GM18907 (cell line): Measurements from ENCODE around the gene IL26.

Source experiments
- ATAC-seq: cut with Tn5 transposase; IDR thresholded peaks from one replicate; pipeline ENCODE4 v1.9.1; 2021; ENCODE audit warnings: mild to moderate bottlenecking, moderate library complexity; ENCODE audit not compliant: unreplicated experiment

IL26 gene, protein sequence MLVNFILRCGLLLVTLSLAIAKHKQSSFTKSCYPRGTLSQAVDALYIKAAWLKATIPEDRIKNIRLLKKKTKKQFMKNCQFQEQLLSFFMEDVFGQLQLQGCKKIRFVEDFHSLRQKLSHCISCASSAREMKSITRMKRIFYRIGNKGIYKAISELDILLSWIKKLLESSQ

DNA sequence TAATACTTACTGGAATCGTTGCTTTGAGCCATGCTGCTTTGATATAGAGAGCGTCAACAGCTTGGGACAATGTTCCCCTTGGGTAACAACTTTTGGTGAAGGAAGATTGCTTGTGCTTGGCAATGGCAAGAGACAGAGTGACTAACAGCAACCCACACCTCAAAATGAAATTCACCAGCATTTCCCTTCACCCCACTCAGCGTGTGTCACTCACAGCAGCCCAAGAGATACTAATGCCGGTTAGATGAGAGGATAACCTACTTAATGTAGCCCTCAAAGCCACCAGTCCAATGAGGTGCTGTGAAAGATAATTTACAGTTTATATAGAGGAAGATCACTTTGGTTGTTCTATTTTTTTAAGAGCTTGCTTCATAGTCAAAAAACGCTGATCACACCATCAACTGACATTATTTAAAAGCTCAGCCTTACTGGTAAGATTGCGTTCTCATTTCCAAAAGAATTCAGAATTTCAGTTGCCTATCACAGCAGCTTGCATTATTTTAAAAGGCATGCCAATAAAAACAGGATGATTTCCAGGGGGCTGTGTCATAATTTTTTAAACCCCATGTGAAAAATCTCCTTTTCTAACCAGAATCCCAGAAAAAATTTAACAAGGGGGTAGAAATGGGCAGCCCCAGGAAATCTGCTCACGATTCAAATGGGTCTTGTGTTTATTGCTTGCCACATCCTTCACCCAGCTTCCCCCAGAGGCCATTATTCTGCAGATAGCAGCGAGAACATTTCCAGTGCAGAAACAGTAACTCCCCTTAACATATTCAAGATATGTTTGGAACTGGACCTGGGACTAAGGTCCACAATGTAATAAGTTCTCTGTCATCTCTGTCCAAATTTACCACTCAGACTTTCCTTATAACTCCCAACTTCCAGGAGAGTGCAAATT is at the start of gene IL26:
TSS of gene IL26 (minus strand) at position 235 of the 901 bp plus-strand sequence. CDS start at position 181, 54 bp downstream.
- no peak for ATAC-seq

DNA sequence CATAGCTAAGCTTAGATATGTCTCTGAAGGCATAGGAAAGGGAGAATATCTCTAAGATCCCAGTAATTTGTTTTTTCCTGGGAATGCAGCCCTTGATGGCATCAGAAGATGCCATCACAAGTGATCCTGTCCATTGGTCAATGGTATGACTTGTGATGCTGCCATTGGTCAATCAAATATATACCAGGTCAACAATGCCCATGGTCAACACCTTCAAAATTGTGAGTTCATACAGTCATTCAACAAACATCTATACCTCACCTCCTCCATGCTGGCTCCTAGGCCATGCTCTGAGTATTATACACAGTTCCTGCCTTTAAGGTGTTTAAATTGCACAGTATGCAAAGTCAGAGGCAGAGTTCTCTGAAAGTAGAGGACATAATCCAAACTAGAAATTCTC is 47.1 kb upstream of the IL26 start:
- no peak for ATAC-seq

DNA sequence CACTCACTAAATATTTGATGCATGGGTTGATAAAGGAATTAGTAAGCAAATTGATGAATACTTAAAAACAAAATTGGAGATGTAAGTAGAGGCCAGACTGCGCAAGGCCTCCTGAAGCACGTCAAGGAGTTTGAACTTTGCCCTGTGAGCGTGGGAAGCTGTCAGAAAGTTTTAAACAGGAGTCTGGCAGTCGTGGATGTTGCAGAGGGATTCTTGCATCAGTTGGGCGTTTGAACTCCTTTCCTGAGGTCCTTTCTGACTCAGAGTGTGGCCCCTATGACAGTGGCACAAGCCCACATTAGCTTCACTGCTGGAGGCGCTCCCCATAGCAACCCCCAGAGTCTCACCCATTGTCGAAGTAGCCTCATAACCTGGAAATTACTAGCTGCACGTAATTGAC is 45.7 kb upstream of the IL26 start:
- no peak for ATAC-seq

DNA sequence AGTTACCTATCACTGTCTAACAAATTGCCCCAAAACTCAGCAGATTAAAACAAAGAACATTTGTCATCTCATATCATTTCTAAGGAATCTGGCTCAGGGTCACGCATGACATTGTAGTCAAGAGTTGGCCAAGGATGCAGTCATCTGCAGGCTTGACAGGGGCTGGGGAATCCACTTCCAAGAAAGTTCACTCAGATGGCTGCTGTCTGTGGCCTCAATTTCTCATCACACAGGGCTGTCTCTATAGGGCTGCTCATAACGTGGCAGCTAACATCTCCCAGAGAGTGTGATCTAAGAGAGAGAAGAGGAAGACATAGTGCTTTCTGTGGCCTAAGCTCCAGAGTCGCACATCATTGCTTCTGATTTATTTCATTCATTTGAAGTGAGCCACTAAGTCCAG is 44.7 kb upstream of the IL26 start:
- ATAC-seq = no peak

DNA sequence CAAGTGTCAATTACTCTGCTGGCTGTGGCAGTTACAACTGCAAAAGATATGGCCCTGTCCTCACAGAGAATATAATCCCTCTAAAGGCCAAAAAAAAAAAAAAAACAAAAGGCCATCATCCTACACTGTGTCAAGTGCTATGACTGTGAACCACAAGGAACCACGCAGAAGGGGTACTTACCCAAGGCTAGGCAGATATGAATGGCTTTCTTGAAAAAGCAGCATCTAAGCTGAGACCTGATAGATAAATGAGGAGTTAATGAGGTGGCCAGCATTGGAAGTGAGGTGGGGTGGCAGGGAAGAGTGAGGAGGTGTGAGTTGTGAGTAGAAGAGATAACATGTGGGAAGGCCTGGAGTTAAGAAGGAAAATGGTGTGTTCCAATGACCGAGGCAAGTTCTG is 44.2 kb upstream of the IL26 start:
- no peak for ATAC-seq

DNA sequence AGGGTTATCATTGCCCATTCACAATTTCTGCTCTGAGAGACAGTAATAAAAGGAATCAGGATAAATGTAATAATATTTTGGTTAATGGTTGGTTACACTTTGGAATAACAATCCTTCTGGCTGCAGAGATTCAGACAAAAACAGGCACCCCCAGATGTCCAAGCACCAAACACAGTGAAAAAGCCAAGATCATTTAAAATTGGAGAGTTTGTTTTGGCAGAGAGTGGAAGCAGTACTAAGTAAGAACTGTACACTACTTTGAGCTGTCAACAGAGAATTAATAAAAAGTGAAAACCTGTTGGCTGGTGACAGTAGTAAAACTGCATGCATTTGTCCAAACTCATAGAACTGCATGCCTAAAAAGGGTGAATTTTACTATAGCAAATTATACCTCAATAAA is 43.4 kb upstream of the IL26 start:
- no peak for ATAC-seq

DNA sequence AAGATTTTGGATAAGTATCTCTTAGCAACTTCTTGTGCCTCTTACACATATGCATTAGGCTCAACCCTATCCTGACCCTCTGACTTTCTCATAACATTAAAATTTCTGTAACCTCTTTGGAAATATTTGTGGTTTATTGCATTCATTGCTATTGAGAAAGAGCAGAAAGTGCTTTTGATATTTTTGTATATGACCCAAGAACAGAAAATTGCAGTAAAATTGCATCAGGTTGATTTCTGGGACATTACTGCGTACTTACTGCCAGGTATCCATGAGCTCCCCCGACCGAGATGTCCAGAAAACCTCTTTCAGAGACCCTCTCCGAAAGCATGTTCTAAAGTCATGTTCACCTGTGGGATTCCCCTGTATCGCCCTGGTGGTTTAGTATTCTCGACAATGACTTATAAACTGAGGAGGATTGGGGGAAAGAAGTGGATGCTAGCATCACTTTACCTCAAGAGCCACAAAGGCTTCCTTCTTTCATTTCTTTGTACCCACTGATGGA is 42.3 kb upstream of the IL26 start:
- no peak for ATAC-seq

DNA sequence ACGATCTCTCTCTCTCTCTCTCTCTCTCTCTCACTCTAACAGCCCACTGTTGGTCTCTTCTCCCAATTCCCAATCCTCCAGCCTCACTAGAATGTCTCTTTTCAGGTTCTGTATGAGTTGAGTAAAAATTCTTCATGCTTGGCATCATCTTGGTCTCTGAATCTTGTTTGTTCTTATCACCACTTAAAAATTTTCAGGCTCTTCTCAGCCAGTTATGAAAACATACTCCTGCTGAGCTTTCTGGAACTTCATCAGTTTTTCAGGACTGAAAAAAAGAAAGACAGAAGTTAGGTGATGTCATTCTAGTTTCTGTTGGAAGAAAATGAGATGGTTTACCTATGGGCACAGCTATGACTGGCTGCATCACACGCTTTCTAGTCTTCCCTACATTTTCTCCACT is 39.2 kb upstream of the IL26 start:
- no peak for ATAC-seq

DNA sequence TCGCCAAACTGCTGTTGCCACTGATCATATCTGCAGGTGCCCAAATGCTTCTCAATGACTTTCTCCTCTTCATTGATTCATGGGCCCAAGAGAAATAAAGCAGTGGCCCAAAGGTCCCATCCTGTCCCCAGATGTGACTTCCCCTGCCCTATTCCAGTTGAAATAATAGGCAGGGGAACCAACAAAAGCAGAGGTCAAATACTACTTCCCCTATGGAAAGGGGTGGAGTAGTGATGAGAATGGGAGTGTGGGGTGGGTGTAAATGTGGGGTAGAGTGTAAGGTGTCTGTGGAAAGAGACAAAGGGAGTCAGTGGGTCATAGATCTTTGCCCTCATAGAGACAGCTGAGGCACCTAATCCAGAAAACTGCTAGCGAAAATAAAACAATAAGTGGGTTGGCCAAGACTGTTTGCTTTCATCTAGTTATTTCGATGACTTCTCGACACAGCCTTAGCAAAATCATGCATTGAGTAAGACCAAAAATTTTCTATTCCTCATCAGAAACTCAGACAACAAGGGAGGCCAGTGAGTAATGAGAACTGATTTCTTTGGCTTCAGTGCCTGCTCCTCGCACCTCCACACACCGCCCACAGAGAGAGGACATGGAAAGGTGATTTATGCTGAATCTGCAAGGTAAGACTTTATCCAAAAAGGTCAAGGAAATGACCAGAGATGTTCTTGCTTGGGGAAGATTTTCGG is 38.7 kb upstream of the IL26 start:
- ATAC-seq = no peak

DNA sequence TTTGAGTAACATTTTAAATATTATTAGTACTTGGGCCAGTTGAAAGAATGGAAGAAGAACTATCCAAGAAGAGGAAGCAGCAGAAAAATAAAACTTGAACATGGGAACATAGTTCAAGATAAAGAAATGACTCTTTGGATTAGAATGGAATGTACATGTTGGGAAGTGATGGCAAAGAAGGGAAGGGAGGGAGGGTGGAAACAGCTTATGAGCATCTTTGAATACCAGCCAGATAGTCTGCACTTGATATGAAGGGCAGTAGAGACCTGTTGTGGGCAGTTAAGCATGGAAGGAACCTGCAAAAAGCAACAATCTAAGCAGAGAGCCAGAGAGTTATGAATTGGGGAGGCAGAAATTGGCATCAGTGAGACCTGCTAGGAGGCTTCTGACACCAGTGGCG is 37.8 kb upstream of the IL26 start:
- no peak for ATAC-seq

DNA sequence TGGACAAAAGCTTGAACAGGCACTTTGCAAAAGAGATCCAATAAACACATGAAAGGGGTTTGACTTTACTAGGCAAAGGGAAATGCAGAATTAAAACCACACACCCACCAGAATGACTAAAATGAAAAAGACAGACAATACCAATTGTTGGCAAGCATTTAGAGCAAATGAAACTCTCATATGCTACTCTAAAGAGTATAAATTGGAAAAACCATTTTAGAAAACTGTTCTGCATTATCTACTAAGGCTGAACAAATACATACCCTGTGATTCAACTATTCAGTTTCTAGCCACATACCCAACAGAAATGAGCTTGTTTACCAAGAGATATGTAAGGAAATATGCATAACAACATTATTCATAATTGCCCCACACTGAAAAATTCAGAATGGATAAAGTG is 36.3 kb upstream of the IL26 start:
- no peak for ATAC-seq

DNA sequence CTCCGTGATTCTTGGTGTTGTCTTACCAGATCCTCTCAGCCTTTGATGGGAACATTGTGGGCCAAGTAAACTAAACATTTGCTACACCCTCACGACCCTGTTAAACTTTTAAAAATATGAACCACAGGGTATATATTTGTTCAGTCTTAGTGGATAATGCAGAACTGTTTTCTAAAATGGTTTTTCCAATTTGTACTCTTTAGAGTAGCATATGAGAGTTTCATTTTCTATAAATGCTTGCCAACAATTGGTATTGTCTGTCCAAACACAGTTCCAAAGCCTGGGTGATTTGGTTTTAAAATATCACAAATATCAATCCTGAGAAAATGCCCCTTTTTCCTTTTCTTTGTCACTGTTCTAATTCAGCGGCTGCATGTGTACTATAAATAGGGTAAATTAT is 34.5 kb upstream of the IL26 start:
- ATAC-seq = no peak

DNA sequence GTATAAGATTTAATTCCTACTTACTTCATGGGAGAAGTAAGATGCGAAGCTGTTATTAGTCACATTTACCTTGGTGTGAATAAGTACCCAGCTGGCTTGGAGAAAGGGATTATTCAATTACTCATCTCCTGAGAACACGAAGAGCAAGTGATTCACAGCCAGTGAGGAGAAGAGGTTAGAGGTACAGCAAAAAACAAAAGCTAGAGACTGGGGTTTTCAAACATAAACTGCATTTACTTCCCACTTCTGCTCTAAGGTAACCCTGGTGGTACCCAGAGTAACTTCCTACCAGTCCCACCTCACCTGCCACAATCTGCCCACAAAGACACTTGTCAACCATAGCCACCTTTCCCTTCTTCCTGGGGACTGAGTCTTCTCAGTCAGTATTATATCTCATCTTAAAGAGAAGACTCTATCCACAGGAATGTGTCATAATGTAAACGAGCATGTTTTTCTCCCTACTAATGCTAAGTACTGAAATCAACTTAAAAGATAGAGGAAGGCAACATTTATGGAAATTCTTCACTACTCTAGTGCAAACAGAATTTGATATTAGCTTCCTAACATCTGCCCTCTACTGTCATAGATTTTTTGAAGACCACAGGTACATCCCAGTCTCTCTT is 33.8 kb upstream of the IL26 start:
- no peak for ATAC-seq

DNA sequence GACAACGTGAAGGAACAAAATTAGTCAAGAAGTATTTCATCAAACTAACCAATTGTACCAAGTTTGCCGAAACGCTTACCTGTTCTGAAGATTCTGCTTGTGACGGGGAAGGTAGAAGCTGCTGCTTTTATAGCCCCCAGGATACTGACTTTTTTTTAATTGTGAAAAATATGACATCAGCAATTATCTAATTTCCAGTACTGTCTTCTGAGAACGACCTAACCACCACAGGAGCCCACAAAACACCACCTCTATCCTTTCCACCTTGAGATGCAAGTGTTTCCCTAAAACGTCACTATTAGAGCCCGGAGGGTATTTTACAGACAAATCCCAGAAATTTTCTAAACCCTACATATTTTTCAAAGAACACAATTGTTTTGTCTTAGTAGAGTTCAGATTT is 27.9 kb upstream of the IL26 start, which contains the start of gene IL22:
TSS of gene IL22 (minus strand) at position 101 of the 400 bp plus-strand sequence. CDS start 156 bp downstream, outside the sequence.
- no peak for ATAC-seq

DNA sequence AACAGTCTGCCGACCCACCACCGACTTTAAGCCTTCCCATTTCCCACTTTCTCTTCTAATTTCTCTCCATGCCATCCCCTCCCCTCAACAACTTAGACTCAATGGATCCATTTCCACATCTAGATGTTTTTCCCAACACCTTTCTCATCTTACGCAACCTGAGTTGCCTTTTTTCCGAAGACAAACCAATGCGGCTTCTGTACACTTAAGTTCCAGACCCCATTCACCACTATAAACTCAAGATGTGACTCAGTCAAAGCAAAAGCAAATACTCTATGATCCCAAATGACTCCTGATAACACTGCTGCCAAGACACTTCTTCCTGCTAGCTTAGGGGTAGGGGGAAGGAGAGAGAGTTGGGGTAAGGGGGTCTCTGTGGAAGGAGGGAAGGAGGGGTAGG is 26.5 kb upstream of the IL26 start:
- ATAC-seq = no peak

DNA sequence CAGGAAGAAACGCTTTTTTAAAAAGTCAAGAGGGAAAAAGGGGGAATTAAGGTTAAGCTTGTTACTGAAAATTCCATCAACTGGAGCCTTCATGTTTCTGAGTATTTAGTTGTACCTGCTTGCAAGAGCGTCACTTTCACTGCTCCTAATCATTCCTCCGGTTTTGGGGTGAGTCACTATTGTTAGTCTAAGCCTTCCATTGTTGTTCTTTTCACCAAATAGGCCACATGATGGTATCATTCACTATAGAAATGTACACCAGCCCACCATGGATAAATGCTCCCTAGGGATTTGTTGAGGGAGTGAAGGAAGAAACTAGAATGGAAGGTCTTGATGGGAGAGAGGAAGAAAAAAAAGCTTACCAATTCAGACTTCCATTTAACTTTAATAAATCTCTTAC is 24.8 kb upstream of the IL26 start:
- no peak for ATAC-seq

DNA sequence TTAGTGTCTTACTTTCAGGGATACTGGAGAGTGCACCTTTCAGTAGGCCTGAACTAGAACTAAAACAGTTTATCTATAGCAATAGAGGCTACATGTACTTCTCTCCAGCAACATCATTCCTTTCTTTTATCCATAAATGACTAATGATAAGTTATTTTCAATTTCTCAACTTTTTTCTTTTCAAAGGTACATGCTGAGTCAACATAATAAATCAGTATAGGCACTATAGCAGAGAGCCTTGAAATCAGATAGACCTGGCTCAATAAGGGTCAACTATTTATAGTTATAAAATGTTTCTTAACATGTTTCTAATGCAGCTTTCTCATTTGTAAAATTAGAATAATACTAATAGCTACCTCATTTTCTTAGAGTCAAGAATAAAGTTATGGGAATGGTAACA is 22.2 kb upstream of the IL26 start:
- ATAC-seq = no peak

DNA sequence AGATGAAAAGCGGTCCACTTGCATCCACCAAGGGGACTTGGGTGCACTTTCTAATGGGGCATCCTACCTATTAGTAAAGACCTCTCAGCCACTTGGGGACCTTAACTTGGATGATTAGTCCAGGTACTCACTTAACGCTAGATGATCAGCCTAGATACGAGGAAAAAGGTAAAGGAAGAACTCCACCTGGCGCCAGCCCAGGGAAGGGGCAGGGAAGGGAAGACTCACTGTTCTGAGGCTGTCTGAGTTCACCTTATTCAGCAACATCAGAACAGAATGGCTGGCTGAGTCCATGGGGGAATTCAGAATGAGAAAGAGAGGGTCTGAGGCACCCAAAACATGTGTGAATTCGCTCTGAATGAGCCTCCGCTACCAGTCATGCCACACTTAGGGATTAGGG is 20.7 kb upstream of the IL26 start:
- no peak for ATAC-seq

DNA sequence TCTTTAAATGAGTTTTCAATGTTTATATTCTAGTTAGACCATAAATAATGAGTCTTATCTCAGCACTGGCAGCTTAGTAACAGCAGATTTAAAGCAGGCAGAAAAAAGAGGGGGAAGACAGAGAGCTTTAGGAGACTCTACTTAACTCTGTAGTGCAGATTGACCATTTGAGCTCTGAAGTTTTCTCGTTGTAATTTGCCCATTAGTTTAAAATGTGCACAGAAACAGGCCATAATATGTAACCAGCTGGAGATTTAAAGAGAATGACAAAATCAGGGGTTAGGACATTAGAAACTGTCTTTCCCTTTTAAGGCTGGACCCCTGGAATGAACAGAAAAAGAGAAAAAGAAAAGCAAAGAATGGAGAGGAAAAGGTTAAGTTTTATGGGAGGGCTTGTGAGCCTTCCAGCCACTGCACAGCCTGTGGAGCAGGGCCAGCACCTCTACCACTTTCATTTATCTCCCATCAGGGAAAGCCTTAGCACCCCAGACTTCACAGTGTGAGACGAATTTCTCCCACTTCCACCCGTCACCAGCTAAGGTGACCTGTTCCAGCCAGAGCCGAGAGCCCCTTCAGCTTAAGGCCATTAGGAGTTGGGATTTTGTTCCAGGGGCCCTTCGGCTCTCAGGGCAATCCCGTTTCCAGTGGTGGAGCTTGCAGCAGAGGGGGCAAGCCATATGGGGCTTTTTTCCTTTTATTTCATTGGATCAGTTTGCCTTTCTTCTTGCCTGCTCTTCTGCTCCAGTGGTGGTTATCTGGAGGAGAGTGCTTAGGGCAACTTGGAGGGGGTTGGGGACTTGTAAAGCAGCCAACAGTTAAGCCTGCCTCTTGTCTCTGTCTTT is 19.8 kb upstream of the IL26 start:
- ATAC-seq = no peak

DNA sequence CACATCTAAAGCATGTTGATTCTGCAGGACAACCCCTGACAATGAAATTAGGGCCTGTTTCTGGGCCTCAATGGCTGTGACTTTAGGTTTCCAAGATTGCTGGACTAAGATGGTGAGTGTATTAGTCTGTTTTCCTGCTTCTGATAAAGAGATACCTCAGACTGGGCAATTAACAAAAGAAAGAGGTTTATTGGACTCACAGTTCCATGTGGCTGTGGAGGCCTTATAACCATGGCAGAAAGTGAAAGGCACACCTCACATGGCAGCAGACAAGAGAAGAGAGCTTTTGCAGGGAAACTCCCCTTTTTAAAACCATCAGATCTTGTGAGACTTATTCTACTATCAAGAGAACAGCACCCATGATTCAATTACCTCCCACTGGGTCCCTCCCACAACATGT is 17.2 kb upstream of the IL26 start:
- no peak for ATAC-seq
